SU-DHL-6 (cell line): ENCODE results near the gene RASGRF2.

Experiments used
- H2AFZ ChIP-seq: fragments of 200-600 bp; sonication (generic); 2 replicates; pipeline ENCODE4 v1.6.1; 2014; ENCODE audit warnings: low read depth, mild to moderate bottlenecking, moderate library complexity, mixed read lengths, antibody characterized with exemption, low read length; ENCODE audit not compliant: severe bottlenecking
- H3F3A ChIP-seq: fragments of 200-600 bp; shearing (Covaris generic); 2 replicates; pipeline ENCODE4 v1.6.0; 2016; ENCODE audit warnings: antibody characterized with exemption, mild to moderate bottlenecking; ENCODE audit not compliant: insufficient read depth
- H3K27ac ChIP-seq: fragments of 200-600 bp; sonication (generic); 2 replicates; pipeline ENCODE4 v1.5.1; 2016; ENCODE audit warnings: low read depth, mild to moderate bottlenecking, low read length, moderate library complexity, mixed read lengths
- H3K27me3 ChIP-seq: fragments of 200-600 bp; sonication (generic), shearing (Covaris generic); 2 replicates; pipeline ENCODE4 v1.6.0; 2014; ENCODE audit warnings: mild to moderate bottlenecking, low read length
- H3K36me3 ChIP-seq: fragments of 200-600 bp; sonication (generic); 2 replicates; pipeline ENCODE4 v1.6.1; 2014; ENCODE audit warnings: mild to moderate bottlenecking, low read length, mixed read lengths
- H3K4me2 ChIP-seq: fragments of 300-600, 200-600 bp; shearing (Covaris generic), sonication (generic); 2 replicates; pipeline ENCODE4 v1.6.0; 2014; ENCODE audit warnings: low read length, low read depth, mild to moderate bottlenecking; ENCODE audit not compliant: poor library complexity, severe bottlenecking
- H3K4me3 ChIP-seq: fragments of 200-600 bp; sonication (generic); 2 replicates; pipeline ENCODE4 v1.5.1; 2014; ENCODE audit warnings: antibody characterized with exemption, low read length, mild to moderate bottlenecking, mixed read lengths; ENCODE audit not compliant: insufficient read depth, poor library complexity, severe bottlenecking
- H3K79me2 ChIP-seq: fragments of 200-600 bp; sonication (generic); 2 replicates; pipeline ENCODE4 v1.6.1; 2014; ENCODE audit warnings: mild to moderate bottlenecking, low read length, moderate library complexity; ENCODE audit not compliant: insufficient read depth
- H3K9ac ChIP-seq: fragments of 200-600 bp; sonication (generic); 2 replicates; pipeline ENCODE4 v1.7.0; 2014; ENCODE audit warnings: mild to moderate bottlenecking, low read length
- H3K9me2 ChIP-seq: fragments of 200-600 bp; sonication (generic); replicated peaks from 2 replicates; pipeline ENCODE4 v1.6.1; 2014; ENCODE audit warnings: low read length; ENCODE audit not compliant: insufficient read depth
- H3K9me3 ChIP-seq: fragments of 200-600 bp; sonication (generic); 2 replicates; pipeline ENCODE4 v1.6.1; 2014; ENCODE audit warnings: low read length, mixed read lengths; ENCODE audit not compliant: insufficient read depth
- H4K20me1 ChIP-seq: fragments of 200-600 bp; sonication (generic); 2 replicates; pipeline ENCODE4 v1.6.1; 2014; ENCODE audit warnings: low read depth, mild to moderate bottlenecking, antibody characterized with exemption, low read length, moderate library complexity, mixed read lengths
- CTCF ChIP-seq: fragments of 200-600 bp; sonication (generic); IDR thresholded peaks from one replicate; pipeline ENCODE4 v1.5.1; 2017; ENCODE audit warnings: antibody characterized with exemption, mild to moderate bottlenecking, low read length, moderate library complexity; ENCODE audit not compliant: insufficient read depth, poor library complexity, severe bottlenecking
- EZH2phosphoT487 ChIP-seq: fragments of 200-600 bp; sonication (generic), shearing (Covaris generic); conservative IDR thresholded peaks from 2 replicates; pipeline ENCODE4 v1.6.1; 2018; ENCODE audit warnings: mild to moderate bottlenecking, antibody characterized with exemption, low read length, moderate library complexity, mixed read lengths

The RASGRF2 gene

GRCh38 chr5:80975065-80975464, 14.9 kb downstream of the RASGRF2 start:
- H3F3A ChIP-seq, result no peaks in the 10 kb centered on the region
- H3K27ac ChIP-seq, result no peak overlapping the region

GRCh38 chr5:80976985-80977384, 16.8 kb downstream of the RASGRF2 start:
- H3K9me3 ChIP-seq, result no peaks in the 10 kb centered on the region
- H3K4me3 ChIP-seq, result no peak overlapping the region
- H3K27me3 ChIP-seq, result no peaks in the 10 kb centered on the region
- no peak overlapping the region for H2AFZ ChIP-seq
- H3K9me2 ChIP-seq, result no peaks in the 10 kb centered on the region
- no peaks in the 10 kb centered on the region for H3K36me3 ChIP-seq
- no peak overlapping the region for H3K4me2 ChIP-seq
- no peaks in the 10 kb centered on the region for H3K79me2 ChIP-seq
- H4K20me1 ChIP-seq, result no peaks in the 10 kb centered on the region
- H3F3A ChIP-seq, result no peaks in the 10 kb centered on the region
- TF ChIP-seq CTCF, result no peak
- no peak for TF ChIP-seq EZH2phosphoT487
- no peak overlapping the region for H3K27ac ChIP-seq
- H3K9ac ChIP-seq, result no peak overlapping the region

More at GRCh38 chr5:80975065-80975464, 14.9 kb downstream of the RASGRF2 start:
- Histone ChIP-seq H3K4me2 (no peak overlapping the region), H3K9ac (no peak overlapping the region), H3K79me2 (no peaks in the 10 kb centered on the region), H3K27me3 (no peaks in the 10 kb centered on the region), H4K20me1 (no peaks in the 10 kb centered on the region), H3K36me3 (no peaks in the 10 kb centered on the region), H2AFZ (no peak overlapping the region), H3K4me3 (no peak overlapping the region), H3K9me3 (no peaks in the 10 kb centered on the region), H3K9me2 (no peaks in the 10 kb centered on the region)
- TF ChIP-seq EZH2phosphoT487 (no peak), CTCF (no peak)

GRCh38 chr5:80977764-80978163, 17.6 kb downstream of the RASGRF2 start:
- Histone ChIP-seq H3K9ac (no peak overlapping the region), H3K36me3 (no peaks in the 10 kb centered on the region), H3K79me2 (no peaks in the 10 kb centered on the region), H3K27me3 (no peaks in the 10 kb centered on the region), H3F3A (no peaks in the 10 kb centered on the region), H3K4me3 (no peak overlapping the region), H3K9me3 (no peaks in the 10 kb centered on the region), H2AFZ (no peak overlapping the region), H3K9me2 (no peaks in the 10 kb centered on the region), H3K27ac (no peak overlapping the region), H4K20me1 (no peaks in the 10 kb centered on the region), H3K4me2 (no peak overlapping the region)
- TF ChIP-seq EZH2phosphoT487 (no peak), CTCF (no peak)
